ENCODE results near the gene ENPP1. TPM values are rescaled to one million over a fixed set of nuclear protein-coding genes. Genes with fewer than 3 reads are reported as not detected.

The ENPP1 gene
- total RNA-seq, 4 donors from 2014 or later, result 26.5 to 128 (median 54.3) TPM

GRCh38 chr6:131828080-131828479 is 20.3 kb downstream of the ENPP1 start:
- Histone ChIP-seq H3K27ac (peak overlapping the region; percentile 85), H3K27me3 (no peaks in the 10 kb centered on the region), H3K4me1 (peaks cover 5 to 16% of the 10 kb centered on the region in 2 donors), H3K9me3 (no peaks in the 10 kb centered on the region), H3K36me3 (no peaks in the 10 kb centered on the region), H3K4me3 (no peak overlapping the region)
- intact Hi-C loops (cut with DNase I; ENCODE audit: low total_unique reads), result no loop called here
- peak; percentile 55 to 82 for DNase-seq
- TF ChIP-seq POLR2A (IDR thresholded peaks at IDR 0.05) (no peak), CTCF (IDR thresholded peaks at IDR 0.05) (no peak)

GRCh38 chr6:131828951-131829350 is 21.1 kb downstream of the ENPP1 start:
- peaks cover 5 to 23% of the 10 kb centered on the region in 2 donors for H3K4me1 ChIP-seq
- DNase-seq, result no peak
- H3K27me3 ChIP-seq, result no peaks in the 10 kb centered on the region
- no peaks in the 10 kb centered on the region for H3K9me3 ChIP-seq
- H3K36me3 ChIP-seq, result no peaks in the 10 kb centered on the region
- TF ChIP-seq POLR2A (IDR thresholded peaks at IDR 0.05), result no peak
- no peak for TF ChIP-seq CTCF (IDR thresholded peaks at IDR 0.05)
- peak overlapping the region; percentile 85 for H3K27ac ChIP-seq
- intact Hi-C loops (cut with DNase I; ENCODE audit: low total_unique reads), result no loop called here
- no peak overlapping the region for H3K4me3 ChIP-seq

- DNase-seq, result peak in 1 of 2 donors; percentile 59
- peaks cover 5 to 23% of the 10 kb centered on the region in 2 donors for H3K4me1 ChIP-seq
- H3K36me3 ChIP-seq, result no peaks in the 10 kb centered on the region
- TF ChIP-seq CTCF (IDR thresholded peaks at IDR 0.05) (no peak), POLR2A (IDR thresholded peaks at IDR 0.05) (no peak)
- H3K4me3 ChIP-seq, result no peak overlapping the region
- no peaks in the 10 kb centered on the region for H3K27me3 ChIP-seq
- H3K9me3 ChIP-seq, result no peaks in the 10 kb centered on the region
- peak overlapping the region; percentile 85 for H3K27ac ChIP-seq
- intact Hi-C loops (cut with DNase I; ENCODE audit: low total_unique reads), result no loop called here
Measured at GRCh38 chr6:131831392-131831791, 23.6 kb downstream of the ENPP1 start.

GRCh38 chr6:131831886-131832285 is 24.1 kb downstream of the ENPP1 start:
- H3K27me3 ChIP-seq, result no peaks in the 10 kb centered on the region
- H3K27ac ChIP-seq, result peak overlapping the region; percentile 85
- H3K36me3 ChIP-seq, result no peaks in the 10 kb centered on the region
- TF ChIP-seq CTCF (IDR thresholded peaks at IDR 0.05) (no peak), POLR2A (IDR thresholded peaks at IDR 0.05) (no peak)
- H3K4me1 ChIP-seq, result peaks cover 5 to 28% of the 10 kb centered on the region in 2 donors
- intact Hi-C loops (cut with DNase I; ENCODE audit: low total_unique reads), result no loop called here
- DNase-seq, result peak in 1 of 2 donors; percentile 56
- no peak overlapping the region for H3K4me3 ChIP-seq
- H3K9me3 ChIP-seq, result no peaks in the 10 kb centered on the region

- intact Hi-C loops (cut with DNase I; ENCODE audit: low total_unique reads), result no loop called here
- H3K4me3 ChIP-seq, result no peak overlapping the region
- TF ChIP-seq POLR2A (IDR thresholded peaks at IDR 0.05) (no peak), CTCF (IDR thresholded peaks at IDR 0.05) (no peak)
- peak overlapping the region; percentile 85 for H3K27ac ChIP-seq
- H3K27me3 ChIP-seq, result no peaks in the 10 kb centered on the region
- no peaks in the 10 kb centered on the region for H3K9me3 ChIP-seq
- H3K36me3 ChIP-seq, result no peaks in the 10 kb centered on the region
- no peak for DNase-seq
- peaks cover 5 to 26% of the 10 kb centered on the region in 2 donors for H3K4me1 ChIP-seq
Measured at GRCh38 chr6:131832363-131832762, 24.5 kb downstream of the ENPP1 start.

Measured in uterus (tissue), 4 donors.